AG09319 (cell line): Measurements from ENCODE around the gene IL22RA1.

Experiments used
- DNase-seq: peaks from one replicate; pipeline ENCODE4 v3.0.0-alpha.2; 2010; ENCODE audit warnings: low read depth; ENCODE audit errors: extremely low read depth
- TF ChIP-seq, protein P1 (sequence below): IDR thresholded peaks from 2 replicates; pipeline ENCODE4 v1.5.1; 2011; ENCODE audit warnings: low read depth, mild to moderate bottlenecking, inconsistent platforms, low read length, moderate library complexity

IL22RA1 gene

DNA sequence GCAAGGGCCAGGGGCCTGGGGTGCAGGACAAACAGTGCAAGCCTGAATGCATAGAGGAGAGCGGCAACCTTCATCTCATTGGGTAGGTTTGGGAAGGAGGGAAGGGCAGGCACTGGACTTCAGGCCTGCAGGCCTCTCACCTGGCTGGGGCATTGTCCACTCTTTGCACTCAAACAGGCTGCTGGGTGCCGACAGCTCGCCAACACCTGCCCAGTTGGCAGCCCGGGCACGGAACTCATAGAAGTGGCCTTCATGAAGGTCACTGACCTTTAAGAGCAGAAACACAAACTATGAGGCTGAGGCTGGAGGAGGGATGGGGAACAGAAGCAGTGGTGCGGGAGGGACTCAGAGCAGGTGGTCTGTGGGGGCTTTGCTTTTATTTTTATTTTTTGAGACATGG lies 61.8 kb downstream of the IL22RA1 start:
- DNase-seq: no peak
- TF ChIP-seq, protein P1, sequence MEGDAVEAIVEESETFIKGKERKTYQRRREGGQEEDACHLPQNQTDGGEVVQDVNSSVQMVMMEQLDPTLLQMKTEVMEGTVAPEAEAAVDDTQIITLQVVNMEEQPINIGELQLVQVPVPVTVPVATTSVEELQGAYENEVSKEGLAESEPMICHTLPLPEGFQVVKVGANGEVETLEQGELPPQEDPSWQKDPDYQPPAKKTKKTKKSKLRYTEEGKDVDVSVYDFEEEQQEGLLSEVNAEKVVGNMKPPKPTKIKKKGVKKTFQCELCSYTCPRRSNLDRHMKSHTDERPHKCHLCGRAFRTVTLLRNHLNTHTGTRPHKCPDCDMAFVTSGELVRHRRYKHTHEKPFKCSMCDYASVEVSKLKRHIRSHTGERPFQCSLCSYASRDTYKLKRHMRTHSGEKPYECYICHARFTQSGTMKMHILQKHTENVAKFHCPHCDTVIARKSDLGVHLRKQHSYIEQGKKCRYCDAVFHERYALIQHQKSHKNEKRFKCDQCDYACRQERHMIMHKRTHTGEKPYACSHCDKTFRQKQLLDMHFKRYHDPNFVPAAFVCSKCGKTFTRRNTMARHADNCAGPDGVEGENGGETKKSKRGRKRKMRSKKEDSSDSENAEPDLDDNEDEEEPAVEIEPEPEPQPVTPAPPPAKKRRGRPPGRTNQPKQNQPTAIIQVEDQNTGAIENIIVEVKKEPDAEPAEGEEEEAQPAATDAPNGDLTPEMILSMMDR: no peak

DNA sequence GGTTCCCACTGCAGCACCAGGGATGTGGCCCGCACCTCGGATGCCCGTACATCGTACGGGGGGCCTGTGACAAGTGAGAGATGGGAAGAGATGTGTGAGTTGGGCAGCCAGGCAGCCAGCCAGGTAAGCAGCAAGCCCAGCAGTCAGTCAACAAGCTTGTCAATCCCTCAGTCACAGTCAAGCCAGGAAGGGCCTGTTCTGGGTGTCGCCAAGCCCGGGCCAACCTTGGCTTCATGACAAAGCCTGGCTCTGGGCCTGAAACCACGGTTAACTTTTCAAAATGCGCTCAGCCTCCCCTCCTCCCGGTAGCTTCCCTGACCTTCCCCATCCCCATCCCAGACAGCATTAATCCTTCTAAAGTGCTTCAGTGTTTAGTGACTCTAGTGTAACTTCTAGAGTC lies 62.8 kb downstream of the IL22RA1 start:
- TF ChIP-seq, protein P1: no peak
- no peak for DNase-seq

DNA sequence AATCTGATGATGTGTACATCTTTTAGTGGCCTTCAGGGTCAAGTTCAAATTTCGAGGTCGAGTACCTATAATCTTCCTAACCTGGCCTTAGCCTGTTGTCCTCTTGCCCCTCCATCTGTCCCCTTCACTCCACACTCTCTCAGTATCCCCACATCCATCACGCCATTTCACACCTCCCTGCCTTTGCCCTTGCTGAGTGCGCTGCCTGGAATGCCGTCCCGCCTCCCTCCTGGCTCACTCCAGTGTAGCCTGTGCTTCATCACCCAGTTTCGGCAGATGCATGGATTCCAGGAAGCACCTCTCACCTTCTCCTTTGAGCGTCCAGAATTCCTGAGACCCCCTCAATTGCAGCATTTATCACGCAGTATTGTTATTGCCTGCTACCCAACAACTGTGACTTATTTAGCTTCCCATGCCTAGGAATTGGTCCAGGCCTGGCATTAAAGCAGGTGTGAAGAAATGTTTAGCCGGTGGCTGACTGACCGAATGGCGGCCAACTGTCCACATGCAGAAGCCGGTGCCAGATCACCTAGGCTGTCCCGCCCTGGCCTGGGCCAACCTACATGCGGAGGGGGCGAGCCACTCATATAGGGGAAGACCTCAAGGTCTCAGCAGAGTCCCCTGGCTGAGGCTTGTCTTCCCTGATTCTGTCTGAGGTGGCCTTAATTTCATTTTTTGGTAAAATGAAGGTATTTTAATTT lies 65.5 kb downstream of the IL22RA1 start:
- TF ChIP-seq, protein P1: no peak
- no peak for DNase-seq

DNA sequence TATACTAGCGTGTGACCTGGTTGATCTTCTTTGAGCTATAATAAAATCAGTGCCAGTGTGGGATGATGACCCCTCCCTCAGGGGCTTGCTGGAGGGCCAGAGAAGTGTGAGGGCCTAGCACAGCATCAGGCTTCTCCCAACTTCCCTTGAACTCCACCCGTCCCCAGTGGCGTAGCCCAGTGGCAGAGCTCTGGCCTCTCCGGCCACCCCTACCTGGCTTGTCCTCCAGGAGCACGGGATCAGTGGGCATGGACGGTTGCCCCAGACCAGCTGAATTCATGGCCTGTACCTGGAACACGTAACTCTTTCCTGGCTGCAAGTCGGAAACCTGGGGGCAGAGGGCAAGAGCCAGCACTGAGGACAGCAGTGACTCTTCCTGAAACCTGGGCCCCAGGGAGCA lies 67.0 kb downstream of the IL22RA1 start:
- TF ChIP-seq, protein P1: no peak

DNA sequence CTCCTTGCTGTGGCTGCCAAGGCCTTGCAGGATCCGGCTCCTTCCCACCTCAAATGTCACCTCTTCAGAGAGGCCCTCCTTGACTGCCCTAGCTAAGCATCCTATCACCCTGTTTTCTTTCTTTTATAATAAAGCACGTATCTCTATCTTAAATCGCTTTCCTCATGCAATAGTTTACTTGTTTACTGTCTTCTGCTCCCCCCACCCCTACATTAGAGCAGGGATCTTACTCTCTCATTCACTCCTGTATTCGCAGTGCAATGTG lies 67.4 kb downstream of the IL22RA1 start:
- TF ChIP-seq, protein P1: no peak

More for the DNA sequence above, 67.0 kb downstream of the IL22RA1 start:
- DNase-seq: no peak

DNA sequence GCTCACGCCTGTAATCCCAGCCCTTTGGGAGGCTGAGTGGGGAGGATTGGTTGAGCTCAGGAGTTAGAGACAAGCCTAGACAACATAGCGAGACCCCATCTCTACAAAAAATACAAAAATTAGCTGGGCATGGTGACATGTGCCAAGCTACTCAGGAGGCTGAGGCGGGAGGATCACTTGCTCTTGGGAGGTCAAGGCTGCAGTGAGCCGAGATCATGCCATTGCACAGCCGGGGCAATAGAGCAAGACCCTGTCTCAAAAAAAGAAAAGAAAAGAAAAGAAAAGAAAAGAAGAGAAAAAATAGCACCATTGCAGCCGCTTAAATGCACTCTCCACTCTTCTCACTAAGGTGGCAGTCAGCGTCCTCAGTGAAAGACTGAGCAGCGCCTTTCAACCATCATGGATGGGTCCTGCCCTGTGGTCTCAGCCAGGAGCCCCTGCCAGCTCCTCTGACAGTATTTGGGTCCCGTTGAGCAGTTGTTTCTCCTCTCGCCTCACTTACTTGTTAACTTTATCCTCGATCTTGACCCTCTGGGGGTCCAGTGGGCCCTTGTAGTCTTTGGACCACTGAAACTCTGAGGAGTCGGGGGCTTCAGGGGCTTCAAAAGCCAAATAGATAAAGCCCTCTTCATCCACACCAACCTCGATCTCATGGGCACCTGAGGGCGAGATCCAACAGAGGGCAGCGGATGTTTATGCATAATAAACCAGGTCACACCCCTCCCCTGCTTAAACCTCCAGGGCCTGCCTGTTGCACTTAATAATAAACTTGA lies 67.9 kb downstream of the IL22RA1 start:
- DNase-seq: no peak
- TF ChIP-seq, protein P1: no peak

More for the DNA sequence above, 67.4 kb downstream of the IL22RA1 start:
- no peak for DNase-seq

DNA sequence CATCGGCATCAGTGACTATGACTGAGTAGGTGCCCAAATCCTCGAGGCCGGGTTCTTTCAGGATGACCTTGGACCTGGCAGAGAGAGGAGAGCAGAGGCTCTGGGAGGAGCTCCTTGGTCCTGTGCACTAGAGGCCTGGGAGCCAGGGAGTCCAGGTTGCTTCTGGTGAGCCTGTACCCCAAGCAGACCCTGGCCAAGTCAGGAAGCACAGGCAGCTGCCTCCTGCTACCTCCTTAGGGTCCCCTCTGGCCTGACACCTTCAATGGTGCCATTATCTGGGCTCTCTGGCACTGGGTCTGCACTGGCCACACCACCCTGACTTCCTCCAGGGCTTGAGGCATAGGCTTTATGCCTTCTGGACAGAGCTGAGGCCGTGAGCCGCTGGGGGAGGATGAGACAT lies 68.7 kb downstream of the IL22RA1 start:
- DNase-seq: no peak
- TF ChIP-seq, protein P1: no peak
